Right lobe of liver (tissue), 6 donors: ENCODE data around the gene UBE3D. TPM values are rescaled to one million over a fixed set of nuclear protein-coding genes. Genes with fewer than 3 reads are reported as not detected.

ENCODE experiments used
- ATAC-seq, 4 donors: fragments of 200-7000 bp; cut with Tn5 transposase; one replicate each; pipeline ENCODE4 v1.9.1; 2020; ENCODE audit warnings: mild to moderate bottlenecking in 4 of 4, moderate library complexity in 4 of 4
- DNase-seq, 3 donors: peaks; one replicate each; pipeline ENCODE4 v3.0.0-alpha.2; 2020
- H3K27ac ChIP-seq, 3 donors: fragments of 200-600 bp; one replicate each; pipeline ENCODE4 v1.8.0; 2022
- H3K27me3 ChIP-seq, 2 donors: fragments of 200-600 bp; one replicate each; pipeline ENCODE4 v1.8.0; 2022
- H3K36me3 ChIP-seq, 4 donors: fragments of 200-600 bp; sonication (generic) in 1 of 4; one replicate each; pipeline versions ENCODE4 v1.5.1 to v1.8.0; 2017 to 2022; ENCODE audit warnings: control low read depth in 1 of 4
- H3K4me1 ChIP-seq, 4 donors: fragments of 200-600 bp; sonication (generic) in 1 of 4; one replicate each; pipeline versions ENCODE4 v1.5.1 to v1.8.0; 2017 to 2022; ENCODE audit warnings: control low read depth in 1 of 4
- H3K4me3 ChIP-seq, 3 donors: fragments of 200-600 bp; one replicate each; pipeline ENCODE4 v1.8.0; 2022
- H3K9me3 ChIP-seq, 4 donors: fragments of 200-600 bp; sonication (generic) in 1 of 4; one replicate each; pipeline versions ENCODE4 v1.5.1 to v1.8.0; 2017 to 2022; ENCODE audit warnings: control low read depth in 1 of 4
- CTCF ChIP-seq, 4 donors: fragments of 200-600 bp in 3 of 4; fragments of 450-650 bp in 1 of 4; IDR thresholded peaks; one replicate each; pipeline versions ENCODE4 v1.5.1 to v1.8.0; 2016 to 2022; ENCODE audit warnings: antibody characterized with exemption in 4 of 4, mild to moderate bottlenecking in 2 of 4
- POLR2A ChIP-seq: fragments of 450-650 bp; IDR thresholded peaks from one replicate; pipeline ENCODE4 v1.6.1; 2017; ENCODE audit warnings: antibody characterized with exemption, mild to moderate bottlenecking
- WGBS: methylation state at CpG from one replicate; pipeline ENCODE4 v1.1.6; 2018; ENCODE audit warnings: low coverage, low lambda C conversion rate; ENCODE audit not compliant: insufficient coverage; ENCODE audit errors: missing lambda C conversion rate; 5-methylcytosine and 5-hydroxymethylcytosine counted together
- intact Hi-C, 2 donors: fragments of 100-400 bp; cut with DNase I; formaldehyde crosslinking; loops; one replicate each; pipeline versions ENCODE4 v1.11.2 to v1.14.1; 2022
- total RNA-seq, 6 experiments: library from RNA; depleted of rRNA in 2 of 6; stranded (reverse); fragments of >200 nt in 2 of 6; fragmentation: NEBNext Ultra II Directional in 3 of 6; extraction: Animal tissue kit (Norgen Biotek cat#: 25700) in 3 of 6; gene quantifications; one replicate each; pipeline versions ENCODE4 v1.1.0 to v1.2.4, GENCODE V29; 2016 to 2023
- donor health status: DM: no; HTN: yes; CAD: no.
- donor health status: DM: no; HTN: no; CAD: no.
- donor health status: DM: no; HTN: no; CAD: no.
- donor health status: DM: no; HTN: yes; CAD: no.
- donor health status: DM: no; HTN: yes; CAD: no.

UBE3D gene
- total RNA-seq, 6 experiments from 2014 or later = 1.6 to 4.8 (median 2.1) TPM

- WGBS = 9% methylated on average over 1 of the region's 1 CpG
- intact Hi-C loops = no loop called here
- no peaks in the 10 kb centered on the region for H3K36me3 ChIP-seq
- no peak overlapping the region for H3K4me3 ChIP-seq
- no peak for ATAC-seq
- H3K27ac ChIP-seq = no peak overlapping the region
- no peak for TF ChIP-seq CTCF (IDR thresholded peaks at IDR 0.05)
- TF ChIP-seq POLR2A = no peak
- no peaks in the 10 kb centered on the region for H3K4me1 ChIP-seq
- DNase-seq = no peak
- H3K27me3 ChIP-seq = no peaks in the 10 kb centered on the region
- no peaks in the 10 kb centered on the region for H3K9me3 ChIP-seq
Observed at GRCh38 chr6:83008626-83009025, 57.0 kb downstream of the UBE3D start.

GRCh38 chr6:83006270-83006905, 59.3 kb downstream of the UBE3D start:
- no peak for DNase-seq
- Histone ChIP-seq H3K36me3 (no peaks in the 10 kb centered on the region), H3K4me3 (no peak overlapping the region), H3K27me3 (no peaks in the 10 kb centered on the region), H3K9me3 (no peaks in the 10 kb centered on the region), H3K27ac (no peak overlapping the region), H3K4me1 (no peaks in the 10 kb centered on the region)
- TF ChIP-seq CTCF (IDR thresholded peaks at IDR 0.05) (no peak), POLR2A (no peak)
- intact Hi-C loops = no loop called here
- no peak for ATAC-seq
- WGBS = 51% methylated on average over 2 of the region's 2 CpGs

- ATAC-seq (no peak), DNase-seq (no peak)
- no peak overlapping the region for H3K4me3 ChIP-seq
- no peaks in the 10 kb centered on the region for H3K9me3 ChIP-seq
- no peak overlapping the region for H3K27ac ChIP-seq
- no peaks in the 10 kb centered on the region for H3K27me3 ChIP-seq
- TF ChIP-seq CTCF (IDR thresholded peaks at IDR 0.05) (no peak), POLR2A (no peak)
- H3K36me3 ChIP-seq = no peaks in the 10 kb centered on the region
- H3K4me1 ChIP-seq = no peaks in the 10 kb centered on the region
- intact Hi-C loops = no loop called here
Observed at GRCh38 chr6:82996156-82996555, 69.5 kb downstream of the UBE3D start.

- DNase-seq = no peak
- Histone ChIP-seq H3K4me3 (no peak overlapping the region), H3K9me3 (no peaks in the 10 kb centered on the region), H3K4me1 (no peaks in the 10 kb centered on the region), H3K27ac (no peak overlapping the region), H3K36me3 (no peaks in the 10 kb centered on the region), H3K27me3 (no peaks in the 10 kb centered on the region)
- intact Hi-C loops = no loop called here
- 18% methylated on average over 3 of the region's 3 CpGs for WGBS
- ATAC-seq = no peak
- TF ChIP-seq CTCF (IDR thresholded peaks at IDR 0.05) (no peak), POLR2A (no peak)
Observed at GRCh38 chr6:82995066-82995465, 70.6 kb downstream of the UBE3D start.

GRCh38 chr6:82989736-82990290, 75.8 kb downstream of the UBE3D start:
- no peaks in the 10 kb centered on the region for H3K36me3 ChIP-seq
- H3K27ac ChIP-seq = no peak overlapping the region
- intact Hi-C loops = no loop called here
- DNase-seq = no peak
- no peak overlapping the region for H3K4me3 ChIP-seq
- no peaks in the 10 kb centered on the region for H3K4me1 ChIP-seq
- no peaks in the 10 kb centered on the region for H3K27me3 ChIP-seq
- ATAC-seq = no peak
- no peaks in the 10 kb centered on the region for H3K9me3 ChIP-seq
- TF ChIP-seq POLR2A (no peak), CTCF (IDR thresholded peaks at IDR 0.05) (no peak)
